ENCODE measurements around the gene TRAF1. TPM values are rescaled to one million over a fixed set of nuclear protein-coding genes. Genes with fewer than 3 reads are reported as not detected.

Gene TRAF1
- polyA plus RNA-seq, 3 donors = 4.9 to 6.6 (median 6.4) TPM

GRCh38 chr9:120912958-120913646, 13.5 kb downstream of the TRAF1 start:
- DNase-seq = peak; percentile 71

DNA sequence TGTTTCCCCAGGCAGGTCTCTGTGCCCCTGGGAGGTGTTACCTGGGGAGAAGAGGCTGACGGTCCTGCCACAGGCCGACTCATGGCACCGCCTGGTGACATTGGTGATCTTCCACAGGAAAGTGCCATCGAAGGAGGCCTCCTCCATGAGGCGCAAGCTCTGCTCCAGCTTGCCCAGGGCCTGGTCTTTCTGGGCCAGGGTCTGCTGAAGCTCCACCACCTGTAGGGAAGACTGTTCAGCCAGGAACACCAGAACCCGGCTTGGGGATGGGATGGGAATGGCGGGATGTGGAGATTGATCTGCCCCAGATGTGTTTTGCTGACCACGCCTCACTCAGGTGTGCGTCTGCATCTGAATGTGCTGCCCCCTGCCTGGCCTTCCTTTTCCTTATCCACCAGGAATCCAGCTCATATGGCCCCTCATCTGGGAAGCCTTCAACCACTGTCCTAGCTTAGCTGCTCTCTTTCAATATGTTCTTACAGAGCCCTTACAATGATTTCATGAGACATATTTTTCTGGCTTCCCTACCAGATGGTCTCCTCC, 15.2 kb downstream of the TRAF1 start:
- no peak for DNase-seq

DNA sequence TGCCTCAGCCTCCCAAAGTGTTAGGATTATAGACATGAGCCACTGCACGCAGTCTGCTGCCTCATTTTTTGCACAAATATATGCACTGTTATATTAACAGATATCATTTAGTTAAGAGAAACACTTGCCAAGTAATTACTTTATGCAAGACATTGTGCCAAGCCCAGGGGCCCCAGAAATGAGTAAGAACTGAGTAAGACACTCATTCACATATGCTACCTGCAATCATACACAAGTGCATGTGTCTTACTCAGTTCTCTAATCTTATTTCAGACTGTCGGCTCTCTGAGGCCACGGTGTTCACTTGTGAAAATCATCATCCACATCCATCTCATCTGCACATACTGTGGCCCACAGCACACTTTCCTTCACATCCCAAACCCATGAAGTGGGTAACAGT, 16.0 kb downstream of the TRAF1 start:
- no peak for DNase-seq

DNA sequence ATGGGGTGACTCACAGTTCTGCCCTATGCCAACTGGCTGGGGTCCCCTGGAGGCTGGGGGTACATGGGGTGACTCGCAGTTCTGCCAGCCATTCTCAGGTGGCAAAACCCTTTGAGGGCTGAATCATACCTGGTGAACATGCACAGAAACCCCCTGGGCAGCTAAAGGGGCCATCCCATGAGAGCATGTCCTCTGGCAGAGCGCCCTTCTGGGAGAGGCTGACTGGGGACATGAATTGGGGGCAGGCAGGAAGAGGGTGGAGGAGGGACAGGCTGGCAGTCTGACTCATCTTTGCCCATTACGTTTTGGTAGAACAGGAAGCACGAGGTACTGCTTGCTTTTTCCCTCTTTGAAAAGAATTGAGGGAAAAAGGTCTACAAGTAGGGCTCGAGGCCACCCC, 16.7 kb downstream of the TRAF1 start:
- DNase-seq = no peak

GRCh38 chr9:120905315-120906164, 21.1 kb downstream of the TRAF1 start:
- DNase-seq = no peak

GRCh38 chr9:120904978-120905301, 21.7 kb downstream of the TRAF1 start:
- DNase-seq = no peak

- no peak for DNase-seq
Measured at GRCh38 chr9:120904061-120904977, 22.3 kb downstream of the TRAF1 start.

GRCh38 chr9:120902569-120903535, 23.7 kb downstream of the TRAF1 start:
- no peak for DNase-seq

GRCh38 chr9:120901755-120902568, 24.6 kb downstream of the TRAF1 start:
- no peak for DNase-seq

DNA sequence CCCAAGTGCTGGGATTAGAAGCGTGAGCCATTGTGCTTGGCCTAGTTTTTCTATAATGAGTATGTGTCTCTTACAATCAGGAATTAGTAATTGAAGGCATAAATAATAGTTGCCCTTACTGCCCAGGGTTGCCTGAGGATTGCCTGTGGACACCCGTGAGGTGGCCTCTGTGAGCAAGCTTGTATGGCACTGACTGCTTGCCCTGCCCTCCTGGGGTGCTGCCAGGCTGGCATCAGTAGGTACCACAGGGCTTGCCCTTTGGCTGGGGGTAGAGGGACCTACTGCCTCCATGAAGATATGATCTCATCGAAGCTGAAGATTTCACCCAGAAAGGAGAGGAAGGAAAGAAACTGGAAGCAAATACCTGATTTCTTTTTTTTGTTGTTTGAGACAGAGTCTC, 25.8 kb downstream of the TRAF1 start:
- DNase-seq = no peak

GRCh38 chr9:120899490-120900068, 27.0 kb downstream of the TRAF1 start:
- no peak for DNase-seq

DNA sequence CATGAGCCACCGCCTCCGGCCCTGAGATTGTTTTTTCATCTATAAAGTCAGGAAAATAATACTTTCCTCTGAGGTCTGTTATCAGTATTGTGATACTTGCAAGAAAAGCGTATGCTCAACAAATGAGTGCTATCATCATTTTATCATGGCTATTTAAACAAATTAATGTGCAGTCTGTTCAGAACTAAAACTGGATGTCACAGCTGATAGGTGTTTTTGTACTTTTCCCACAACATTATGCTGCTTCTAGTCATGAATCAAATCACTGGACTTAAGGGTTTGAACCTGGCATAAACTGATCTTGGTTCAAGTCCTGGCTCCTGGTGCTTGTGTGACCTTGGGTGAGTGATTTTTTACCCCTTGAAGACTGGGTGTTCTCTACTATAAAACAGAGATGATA, 28.2 kb downstream of the TRAF1 start:
- no peak for DNase-seq

GRCh38 chr9:120895951-120896350, 30.6 kb downstream of the TRAF1 start:
- no peak for DNase-seq

- DNase-seq = peak; percentile 49
Measured at GRCh38 chr9:120894321-120895148, 32.1 kb downstream of the TRAF1 start.

GRCh38 chr9:120893611-120894307, 32.8 kb downstream of the TRAF1 start:
- DNase-seq = no peak

- no peak for DNase-seq
Measured at GRCh38 chr9:120892748-120893610, 33.6 kb downstream of the TRAF1 start.

Data from renal pelvis (tissue), 4 donors.